H1 (cell line): ENCODE results near the gene PUSL1. TPM values are rescaled to one million over a fixed set of nuclear protein-coding genes. Genes with fewer than 3 reads are reported as not detected.

Experiments
- CTCF ChIA-PET: fragments of 300-600 bp; sonication (Branson Sonifier 250); formaldehyde crosslinking; loops from one replicate; lab custom pipeline; 2021; ENCODE audit not compliant: partially characterized antibody; lab: Charles Lee
- POLR2A ChIA-PET: fragments of 300-600 bp; sonication (Branson Sonifier 250); formaldehyde crosslinking; loops from one replicate; lab custom pipeline; 2021; ENCODE audit warnings: inconsistent platforms; ENCODE audit not compliant: partially characterized antibody; lab: Charles Lee
- DNase-seq, 2 experiments: peaks; one replicate each; pipeline versions ENCODE4 v3.0.0 to v3.0.0-alpha.2; 2010 to 2022; ENCODE audit warnings: low spot score in 2 of 2, low read depth in 1 of 2, mixed read lengths in 1 of 2
- FAIRE-seq: peaks from 2 replicates; lab custom pipeline; 2011; peaks lifted over from hg19 to GRCh38; lab: Jason Lieb, UNC
- H2AFZ ChIP-seq: 2 replicates; pipeline ENCODE4 v1.8.1; 2012; ENCODE audit warnings: low read length, inconsistent platforms
- H2AK5ac ChIP-seq: 2 replicates; pipeline ENCODE4 v1.6.1; 2013; ENCODE audit warnings: low read depth, low read length
- H2BK120ac ChIP-seq: replicated peaks from 2 replicates; pipeline ENCODE3; 2013; ENCODE audit warnings: low read depth, low read length, inconsistent platforms
- H2BK12ac ChIP-seq: 2 replicates; pipeline ENCODE4 v1.6.1; 2013; ENCODE audit warnings: low read depth, low read length
- H2BK15ac ChIP-seq: 2 replicates; pipeline ENCODE4 v1.6.1; 2013; ENCODE audit warnings: low read length
- H2BK20ac ChIP-seq: 2 replicates; pipeline ENCODE4 v1.6.1; 2013; ENCODE audit warnings: low read length
- H2BK5ac ChIP-seq: 2 replicates; pipeline ENCODE4 v1.6.1; 2013; ENCODE audit warnings: low read depth, low read length
- H3K14ac ChIP-seq: 2 replicates; pipeline ENCODE4 v1.6.1; 2013; ENCODE audit warnings: inconsistent platforms; ENCODE audit not compliant: insufficient read length
- H3K18ac ChIP-seq: 2 replicates; pipeline ENCODE4 v1.6.1; 2013; ENCODE audit warnings: low read length; ENCODE audit errors: extremely low read depth
- H3K23ac ChIP-seq: 2 replicates; pipeline ENCODE4 v1.6.1; 2013; ENCODE audit warnings: inconsistent platforms; ENCODE audit not compliant: insufficient read length
- H3K23me2 ChIP-seq: 2 replicates; pipeline ENCODE4 v1.6.1; 2013; ENCODE audit warnings: low read depth, low read length
- H3K27ac ChIP-seq: 2 replicates; pipeline ENCODE4 v1.6.1; 2011; ENCODE audit warnings: low read depth, low read length, inconsistent platforms
- H3K27me3 ChIP-seq, 4 experiments: replicated peaks in 1 of 4; 1 replicate in 1 of 4; 2 replicates in 3 of 4; pipeline versions ENCODE4 v1.6.1 to v1.8.1; 2011 to 2013; ENCODE audit warnings: low read length in 3 of 4, mild to moderate bottlenecking in 3 of 4, inconsistent platforms in 2 of 4, mixed read lengths in 2 of 4, moderate library complexity in 1 of 4; ENCODE audit not compliant: control insufficient read depth in 3 of 4, insufficient read depth in 3 of 4; ENCODE audit errors: extremely low read depth in 1 of 4
- H3K36me3 ChIP-seq, 4 experiments: 2 replicates each; pipeline versions ENCODE4 v1.6.1 to v1.8.1; 2011 to 2013; ENCODE audit warnings: mild to moderate bottlenecking in 4 of 4, low read length in 3 of 4, moderate library complexity in 2 of 4, control low read depth in 1 of 4, inconsistent platforms in 1 of 4; ENCODE audit not compliant: insufficient read depth in 4 of 4, control insufficient read depth in 2 of 4
- H3K4ac ChIP-seq: replicated peaks from 2 replicates; pipeline ENCODE3; 2013; ENCODE audit warnings: low read length, low read depth, mixed read lengths, inconsistent platforms; ENCODE audit not compliant: insufficient read length
- H3K4me1 ChIP-seq, 4 experiments: replicated peaks in 1 of 4; 1 replicate in 1 of 4; 2 replicates in 3 of 4; pipeline versions ENCODE4 v1.6.1 to v1.8.1; 2011 to 2013; ENCODE audit warnings: low read length in 3 of 4, inconsistent platforms in 2 of 4, mixed read lengths in 1 of 4; ENCODE audit not compliant: insufficient read depth in 4 of 4, control insufficient read depth in 3 of 4
- H3K4me2 ChIP-seq, 2 experiments: 2 replicates each; pipeline versions ENCODE4 v1.6.1 to v1.8.1; 2011 to 2013; ENCODE audit warnings: low read depth in 2 of 2, low read length in 2 of 2, control low read depth in 1 of 2, inconsistent platforms in 1 of 2, mild to moderate bottlenecking in 1 of 2; ENCODE audit not compliant: insufficient read depth in 1 of 2
- H3K4me3 ChIP-seq, 4 experiments: fragments of 200-600, 300-600 bp in 1 of 4; sonication (generic), shearing (Covaris generic), sonication (Bioruptor Twin) in 1 of 4; 2 replicates each; pipeline versions ENCODE4 v1.5.1 to v1.8.1; 2011 to 2016; ENCODE audit warnings: low read length in 4 of 4, low read depth in 3 of 4, control low read depth in 2 of 4, inconsistent platforms in 2 of 4, mild to moderate bottlenecking in 2 of 4, mixed read lengths in 1 of 4, moderate library complexity in 1 of 4; ENCODE audit not compliant: insufficient read depth in 2 of 4; ENCODE audit errors: extremely low read depth in 1 of 4
- H3K56ac ChIP-seq: replicated peaks from 2 replicates; pipeline ENCODE3; 2013; ENCODE audit warnings: low read depth, mild to moderate bottlenecking, mixed read lengths, low read length, inconsistent platforms; ENCODE audit not compliant: insufficient read length
- H3K79me1 ChIP-seq: 2 replicates; pipeline ENCODE4 v1.6.1; 2013; ENCODE audit warnings: low read depth, low read length, control low read depth
- H3K79me2 ChIP-seq, 2 experiments: 2 replicates each; pipeline versions ENCODE4 v1.6.1 to v1.8.1; 2012 to 2013; ENCODE audit warnings: low read length in 2 of 2, mild to moderate bottlenecking in 2 of 2, inconsistent platforms in 1 of 2; ENCODE audit not compliant: insufficient read depth in 2 of 2, control insufficient read depth in 1 of 2
- H3K9ac ChIP-seq, 4 experiments: replicated peaks in 1 of 4; 1 replicate in 1 of 4; 2 replicates in 3 of 4; pipeline versions ENCODE4 v1.6.1 to v1.8.1; 2011 to 2013; ENCODE audit warnings: low read depth in 3 of 4, low read length in 3 of 4, control low read depth in 2 of 4, mild to moderate bottlenecking in 2 of 4, moderate library complexity in 2 of 4, inconsistent platforms in 1 of 4; ENCODE audit errors: extremely low read depth in 1 of 4
- H3K9me3 ChIP-seq, 2 experiments: 2 replicates each; pipeline versions ENCODE4 v1.6.1 to v1.8.1; 2012 to 2013; ENCODE audit warnings: mild to moderate bottlenecking in 2 of 2, moderate library complexity in 2 of 2, control low read depth in 1 of 2, inconsistent platforms in 1 of 2, low read depth in 1 of 2, low read length in 1 of 2, mixed read lengths in 1 of 2; ENCODE audit not compliant: insufficient read depth in 2 of 2
- H4K20me1 ChIP-seq, 2 experiments: replicated peaks in 1 of 2; 2 replicates each; pipeline versions ENCODE3 to v1.8.1; 2011 to 2013; ENCODE audit warnings: inconsistent platforms in 2 of 2, low read length in 2 of 2, mild to moderate bottlenecking in 1 of 2; ENCODE audit not compliant: insufficient read depth in 2 of 2, control insufficient read depth in 1 of 2
- H4K5ac ChIP-seq: 2 replicates; pipeline ENCODE4 v1.6.1; 2013; ENCODE audit warnings: low read length, low read depth, mixed read lengths, inconsistent platforms; ENCODE audit not compliant: insufficient read length
- H4K8ac ChIP-seq: 2 replicates; pipeline ENCODE4 v1.8.0; 2013; ENCODE audit warnings: mild to moderate bottlenecking, moderate library complexity, low read length, inconsistent platforms; ENCODE audit not compliant: insufficient read depth; ENCODE audit errors: extremely low read depth
- H4K91ac ChIP-seq: replicated peaks from 2 replicates; pipeline ENCODE3; 2013; ENCODE audit warnings: low read length, mixed read lengths, inconsistent platforms; ENCODE audit not compliant: insufficient read length
- ATF2 ChIP-seq: IDR thresholded peaks from 2 replicates; pipeline ENCODE4 v1.6.1; 2012; ENCODE audit warnings: low read length, inconsistent platforms
- CTCF ChIP-seq, 3 experiments: IDR thresholded peaks; 1 replicate in 2 of 3; 2 replicates in 1 of 3; pipeline versions ENCODE4 v1.5.1 to v1.6.1; 2011; ENCODE audit warnings: low read length in 3 of 3, mild to moderate bottlenecking in 3 of 3, inconsistent platforms in 2 of 3, low read depth in 1 of 3, moderate library complexity in 1 of 3; ENCODE audit not compliant: insufficient read depth in 1 of 3; ENCODE audit errors: control extremely low read depth in 1 of 3
- EGR1 ChIP-seq: IDR thresholded peaks from 2 replicates; pipeline ENCODE4 v1.6.1; 2011; ENCODE audit warnings: low read depth, low read length, borderline replicate concordance
- JUND ChIP-seq: IDR thresholded peaks from 2 replicates; pipeline ENCODE4 v1.6.1; 2011; ENCODE audit warnings: mild to moderate bottlenecking, improper control_type of control experiment, low read length
- KDM1A ChIP-seq: fragments of 200-600, 300-600 bp; sonication (generic); IDR thresholded peaks from 2 replicates; pipeline ENCODE4 v1.7.1; 2016; ENCODE audit warnings: mild to moderate bottlenecking, low read length, borderline replicate concordance
- NRF1 ChIP-seq: IDR thresholded peaks from 2 replicates; pipeline ENCODE4 v1.6.1; 2011; ENCODE audit warnings: mild to moderate bottlenecking, low read depth, low read length, improper control_type of control experiment
- PHF8 ChIP-seq: fragments of 200-600 bp; sonication (generic); conservative IDR thresholded peaks from 2 replicates; pipeline ENCODE4 v1.7.1; 2012; ENCODE audit warnings: low read depth, mild to moderate bottlenecking, inconsistent platforms, low read length, moderate library complexity
- TAF1 ChIP-seq: IDR thresholded peaks from 2 replicates; pipeline ENCODE4 v1.6.1; 2011; ENCODE audit warnings: mild to moderate bottlenecking, low read depth, low read length
- WGBS, 2 experiments: shearing (Covaris generic) in 1 of 2; methylation state at CpG; one replicate each; pipeline versions ENCODE4 v1.1.6 to v1.1.7; 2013 to 2015; ENCODE audit warnings: low lambda C conversion rate in 2 of 2, mixed read lengths in 2 of 2, inconsistent platforms in 1 of 2, low coverage in 1 of 2, missing lambda C conversion rate in 1 of 2; ENCODE audit not compliant: insufficient replicate concordance in 2 of 2, insufficient coverage in 1 of 2, insufficient read length in 1 of 2; ENCODE audit errors: extremely low coverage in 1 of 2, missing lambda C conversion rate in 1 of 2; 5-methylcytosine and 5-hydroxymethylcytosine counted together
- polyA plus RNA-seq, 7 experiments: library from polyadenylated mRNA; depleted of rRNA in 3 of 7; stranded (reverse) in 5 of 7; unstranded in 2 of 7; fragments of >200 nt in 5 of 7; fragments of 200-250 nt in 2 of 7; gene quantifications; 1 replicate in 5 of 7; 2 replicates in 1 of 7; 4 replicates in 1 of 7; pipeline versions ENCODE4 v1.2.1 to v1.2.3, GENCODE V29; 2011 to 2013; ENCODE audit warnings: missing spikeins in 2 of 7, mixed read lengths in 2 of 7
- total RNA-seq: library from RNA; stranded (reverse); fragmentation: NEBNext Ultra II Directional; extraction: Animal tissue kit (Norgen Biotek cat#: 25700); gene quantifications from 2 replicates; pipeline ENCODE4 v1.2.1, GENCODE V29; 2021

Gene PUSL1
- total and polyA plus RNA-seq, 2 of the 8 experiments (the other 6 are each of a cell fraction or from before 2014, with no cell fraction given), result 38.8 to 87.4 TPM

- peak overlapping the region; percentile 16 for H4K8ac ChIP-seq
- no peak overlapping the region for H2BK120ac ChIP-seq
- H3K9me3 ChIP-seq, result peaks cover 0 to 1% of the 10 kb centered on the region in 2 experiments; a peak in 1 of 4 replicates
- H2BK5ac ChIP-seq, result no peak overlapping the region
- H2BK12ac ChIP-seq, result no peak overlapping the region
- no peak overlapping the region for H3K4me2 ChIP-seq
- H3K18ac ChIP-seq, result no peak overlapping the region
- no peak for DNase-seq
- peaks cover 16 to 40% of the 10 kb centered on the region in 2 experiments for H4K20me1 ChIP-seq
- H2BK20ac ChIP-seq, result no peak overlapping the region
- H3K56ac ChIP-seq, result no peak overlapping the region
- no peaks in the 10 kb centered on the region for H3K27me3 ChIP-seq
- CTCF ChIA-PET, result interaction anchor here (0.6 to 4.4 kb wide), 8 partner anchors 8 to 158 kb away, joined by 3 to 34 read pairs (median 4); no protein-coding TSS in a partner anchor
- H3K4me1 ChIP-seq, result peaks cover 0 to 16% (median 9%) of the 10 kb centered on the region in 4 experiments; a peak in 5 of 7 replicates
- no peak overlapping the region for H2AFZ ChIP-seq
- H3K23me2 ChIP-seq, result peaks cover 12% of the 10 kb centered on the region; the same call in 1 of the 2 replicates
- H3K27ac ChIP-seq, result no peak overlapping the region
- H2BK15ac ChIP-seq, result no peak overlapping the region
- no peak overlapping the region for H3K23ac ChIP-seq
- H3K79me1 ChIP-seq, result peaks cover 21% of the 10 kb centered on the region
- POLR2A ChIA-PET, result interaction anchor here (0.9 to 3.1 kb wide), 11 partner anchors 8 to 118 kb away, joined by 3 to 12 read pairs (median 3); partner anchors contain the start of genes AURKAIP1, CCNL2 and TAS1R3
- peaks cover 0 to 10% (median 6%) of the 10 kb centered on the region in 4 experiments; a peak in 5 of 8 replicates for H3K36me3 ChIP-seq
- no peak overlapping the region for H2AK5ac ChIP-seq
- WGBS, 2 experiments, result 92% methylated on average over 12 of the region's 12 CpGs; no CpG with 5 or more reads in 1 of the 2 experiments
- no peak overlapping the region for H3K9ac ChIP-seq
- H4K5ac ChIP-seq, result no peak overlapping the region
- H4K91ac ChIP-seq, result no peak overlapping the region
- no peak overlapping the region for H3K4ac ChIP-seq
- H3K4me3 ChIP-seq, result no peak overlapping the region
- FAIRE-seq, result no peak
- no peak overlapping the region for H3K14ac ChIP-seq
- H3K79me2 ChIP-seq, result peaks cover 0 to 28% of the 10 kb centered on the region in 2 experiments; a peak in 3 of 4 replicates
- TF ChIP-seq EGR1 (no peak), TAF1 (no peak), JUND (no peak), NRF1 (no peak), PHF8 (no peak), KDM1A (no peak), CTCF (IDR thresholded peaks at IDR 0.05; ENCODE audit: control extremely low read depth in 1 of 3, insufficient read depth in 1 of 3, low read depth in 1 of 3, low read length in 3 of 3) (no peak), ATF2 (no peak)
These were observed 37.6 kb downstream of the PUSL1 start for GRCh38 chr1:1345860-1346500.
